Right lung (tissue), 5 donors: ENCODE measurements around the gene PIP5K1B. TPM values are rescaled to one million over a fixed set of nuclear protein-coding genes. Genes with fewer than 3 reads are reported as not detected.

Experiments used
- DNase-seq, 2 donors: peaks; one replicate each; pipeline ENCODE4 v3.0.0-alpha.2; 2013
- polyA plus RNA-seq, 5 donors: library from polyadenylated mRNA; unstranded; fragments of 120-200 nt; gene quantifications; one replicate each; pipeline versions ENCODE4 v1.2.1 to v1.2.3, GENCODE V29; 2013; ENCODE audit warnings: inconsistent platforms in 1 of 5, low replicate concordance in 1 of 5; ENCODE audit not compliant: insufficient read length in 5 of 5, insufficient read depth in 1 of 5

The PIP5K1B gene
- polyA plus RNA-seq, 5 donors: 2.7 to 4.5 (median 3.7) TPM

GRCh38 chr9:69056191-69056815, 351.3 kb downstream of the PIP5K1B start:
- no peak for DNase-seq

GRCh38 chr9:69058101-69058500, 353.1 kb downstream of the PIP5K1B start:
- DNase-seq: no peak

Other genes with a start within 250 kb of the PIP5K1B start
- 1 to 10 TPM; 1.9 to 3.5 (median 2.2) TPM for gene TMEM252, start 164.4 kb upstream of the PIP5K1B start, polyA plus RNA-seq